Karpas-422 (cell line): ENCODE results near the gene NID2. TPM values are rescaled to one million over a fixed set of nuclear protein-coding genes. Genes with fewer than 3 reads are reported as not detected.

Source experiments
- total RNA-seq: library from RNA; depleted of rRNA; stranded (reverse); fragments of >200 nt; shearing (Covaris generic); gene quantifications from 2 replicates; pipeline ENCODE4 v1.2.3, GENCODE V29; 2014; ENCODE audit warnings: low replicate concordance; rRNA removed

The NID2 gene
- total RNA-seq, 1 experiment from 2014 or later = not detected

Other genes starting within 250 kb of the NID2 start
- gene GNG2, start 208.4 kb downstream of the NID2 start, total RNA-seq = 212 and 351 TPM in 2 replicates
- 291 and 784 TPM in 2 replicates for gene RTRAF, start 79.5 kb downstream of the NID2 start, total RNA-seq
- not detected in 2 replicates for gene PTGDR, start 198.6 kb upstream of the NID2 start, total RNA-seq
- gene PTGER2, start 245.3 kb upstream of the NID2 start, total RNA-seq = not detected in 2 replicates